Adrenal gland (tissue), 12 donors: Measurements from ENCODE around the gene HMMR. TPM values are rescaled to one million over a fixed set of nuclear protein-coding genes. Genes with fewer than 3 reads are reported as not detected.
"Not testable (repeated sequence)": the region's sequence is repeated elsewhere in the genome, so short reads cannot be mapped to it uniquely, and the experiment has no call there.

Experiments used
- DNase-seq, 7 donors: peaks; one replicate each; pipeline ENCODE4 v3.0.0-alpha.2; 2019 to 2020
- H3K27ac ChIP-seq, 5 donors: fragments of 200-600 bp; sonication (generic) in 4 of 5; 1 replicate in 3 of 5; 2 replicates in 2 of 5; pipeline versions ENCODE4 v1.5.1 to v1.8.0; 2016 to 2020; ENCODE audit warnings: mild to moderate bottlenecking in 1 of 5
- H3K27me3 ChIP-seq: fragments of 200-600 bp; 2 replicates; pipeline ENCODE4 v1.8.0; 2021
- H3K36me3 ChIP-seq, 2 donors: fragments of 200-600 bp; replicated peaks in 1 of 2; 1 replicate in 1 of 2; 2 replicates in 1 of 2; pipeline versions ENCODE4 v1.5.1 to v1.8.0; 2018 to 2022
- H3K4me1 ChIP-seq, 2 donors: fragments of 200-600 bp; replicated peaks in 1 of 2; 1 replicate in 1 of 2; 2 replicates in 1 of 2; pipeline versions ENCODE4 v1.5.1 to v1.8.0; 2018 to 2021
- H3K4me3 ChIP-seq, 4 donors: fragments of 200-600 bp; sonication (generic) in 3 of 4; one replicate each; pipeline ENCODE4 v1.5.1; 2016 to 2018
- H3K9me3 ChIP-seq, 3 donors: fragments of 200-600 bp; sonication (generic) in 1 of 3; replicated peaks in 1 of 3; 1 replicate in 2 of 3; 2 replicates in 1 of 3; pipeline versions ENCODE4 v1.5.1 to v1.8.0; 2016 to 2021
- CTCF ChIP-seq, 6 experiments: fragments of 450-650 bp in 4 of 6; fragments of 200-600 bp in 2 of 6; sonication (generic) in 1 of 6; IDR thresholded peaks; 1 replicate in 5 of 6; 2 replicates in 1 of 6; pipeline versions ENCODE4 v1.5.1 to v1.8.0; 2016 to 2021; ENCODE audit warnings: antibody characterized with exemption in 6 of 6, mild to moderate bottlenecking in 2 of 6, moderate library complexity in 1 of 6
- POLR2A ChIP-seq, 2 donors: fragments of 450-650 bp; IDR thresholded peaks; one replicate each; pipeline ENCODE4 v1.6.1; 2017; ENCODE audit warnings: antibody characterized with exemption in 2 of 2, mild to moderate bottlenecking in 2 of 2, moderate library complexity in 1 of 2
- WGBS, 4 donors: extraction: QIAGEN DNeasy Blood & Tissue Kit in 2 of 4; methylation state at CpG; one replicate each; pipeline versions ENCODE4 v1.1.5 to v1.1.7; 2013 to 2017; 5-methylcytosine and 5-hydroxymethylcytosine counted together
- intact Hi-C, 2 donors: fragments of 100-400 bp; cut with DNase I; formaldehyde crosslinking; loops; one replicate each; pipeline versions ENCODE4 v1.14.1 to v1.15.0; 2022 to 2023
- polyA plus RNA-seq, 3 donors: library from polyadenylated mRNA; stranded (reverse); fragments of 200-250 nt in 2 of 3; fragments of 350-450 nt in 1 of 3; fragmentation: Illumina TruSeq in 1 of 3; extraction: RNeasy Lipid Tissue Mini Kit (QIAGEN cat#74804) in 1 of 3; gene quantifications; one replicate each; pipeline ENCODE4 v1.2.3, GENCODE V29; 2013 to 2014
- total RNA-seq, 9 donors: library from RNA; depleted of rRNA in 4 of 9; stranded (reverse); fragments of >200 nt in 4 of 9; fragments of 120-200 nt in 1 of 9; fragmentation: NEBNext Ultra II Directional in 1 of 9; extraction: Animal tissue kit (Norgen Biotek cat#: 25700) in 1 of 9; gene quantifications; one replicate each; pipeline versions ENCODE4 v1.1.0 to v1.2.4, GENCODE V29; 2013 to 2023
- donor health status: healthy with polysubstance abuse.
- donor health status: Bipolar disorder and iron deficiency.
- donor health status: DM: yes; HTN: yes; CAD: no.
- donor health status: DM: no; HTN: no; CAD: no.
- donor health status: DM: no; HTN: no; CAD: no.
- donor health status: DM: yes; HTN: yes; CAD: no.

HMMR gene
- total and polyA plus RNA-seq, 12 donors = 0.24 to 10.3 (median 1.5) TPM; not detected in 1

GRCh38 chr5:163448491-163448890, 11.9 kb upstream of the HMMR start:
- Histone ChIP-seq H3K27me3 (no peaks in the 10 kb centered on the region), H3K27ac (no peak overlapping the region), H3K4me3 (no peak overlapping the region), H3K4me1 (no peaks in the 10 kb centered on the region), H3K9me3 (no peaks in the 10 kb centered on the region), H3K36me3 (peaks cover 0 to 51% of the 10 kb centered on the region in 2 donors)
- no peak for TF ChIP-seq POLR2A (IDR thresholded peaks at IDR 0.05)
- no peak for DNase-seq
- intact Hi-C loops = no loop called here

- DNase-seq = no peak
- TF ChIP-seq POLR2A (IDR thresholded peaks at IDR 0.05) = no peak
- no peak for TF ChIP-seq CTCF (IDR thresholded peaks at IDR 0.05)
- Histone ChIP-seq H3K36me3 (peaks cover 0 to 35% of the 10 kb centered on the region in 2 donors), H3K27ac (no peak overlapping the region), H3K27me3 (no peaks in the 10 kb centered on the region), H3K4me3 (no peak overlapping the region), H3K4me1 (peaks cover 0 to 5% of the 10 kb centered on the region in 2 donors), H3K9me3 (no peaks in the 10 kb centered on the region)
- 96 to 99% (median 98%) methylated on average over 8 of the region's 8 CpGs for WGBS, 4 donors
- intact Hi-C loops = no loop called here
Measured at GRCh38 chr5:163451489-163451888, 8.9 kb upstream of the HMMR start.

- WGBS, 4 donors = 35 to 63% (median 52%) methylated on average over 1 of the region's 1 CpG
- Histone ChIP-seq H3K36me3 (peaks cover 0 to 22% of the 10 kb centered on the region in 2 donors), H3K9me3 (no peaks in the 10 kb centered on the region), H3K4me3 (no peak overlapping the region), H3K27ac (no peak overlapping the region), H3K27me3 (no peaks in the 10 kb centered on the region), H3K4me1 (peaks cover 7 to 15% of the 10 kb centered on the region in 2 donors)
- no peak for DNase-seq
- intact Hi-C loops = no loop called here
- no peak for TF ChIP-seq POLR2A (IDR thresholded peaks at IDR 0.05)
- TF ChIP-seq CTCF (IDR thresholded peaks at IDR 0.05) = no peak
Measured at GRCh38 chr5:163453705-163454104, 6.7 kb upstream of the HMMR start.

GRCh38 chr5:163455406-163455805, 5.0 kb upstream of the HMMR start:
- Histone ChIP-seq H3K4me1 (peaks cover 13 to 20% of the 10 kb centered on the region in 2 donors), H3K36me3 (peaks cover 0 to 22% of the 10 kb centered on the region in 2 donors)
- H3K27me3 ChIP-seq, H3K27ac ChIP-seq, H3K9me3 ChIP-seq, H3K4me3 ChIP-seq, DNase-seq, intact Hi-C loops: not testable (repeated sequence)
- WGBS, 4 donors = 96 to 98% (median 97%) methylated on average over 17 of the region's 17 CpGs

- H3K27ac ChIP-seq = no peak overlapping the region
- H3K27me3 ChIP-seq = no peaks in the 10 kb centered on the region
- H3K9me3 ChIP-seq = no peaks in the 10 kb centered on the region
- intact Hi-C loops = no loop called here
- DNase-seq = no peak
- no peak overlapping the region for H3K4me3 ChIP-seq
- 68 to 80% (median 70%) methylated on average over 2 of the region's 2 CpGs for WGBS, 4 donors
- TF ChIP-seq POLR2A (IDR thresholded peaks at IDR 0.05) = no peak
- no peak for TF ChIP-seq CTCF (IDR thresholded peaks at IDR 0.05)
- H3K4me1 ChIP-seq = peaks cover 13 to 27% of the 10 kb centered on the region in 2 donors
- H3K36me3 ChIP-seq = peaks cover 0 to 22% of the 10 kb centered on the region in 2 donors
Measured at GRCh38 chr5:163456029-163456589, 4.3 kb upstream of the HMMR start.
